Hematopoietic multipotent progenitor cell treated with erythropoietin and hydrocortisone succinate and interleukin-3 and kit ligand, for 17 days (in vitro differentiated cells): ENCODE measurements around the gene NSUN6.

ENCODE experiments used
- DNase-seq: peaks from one replicate; pipeline ENCODE4 v3.0.0-alpha.2; 2015; ENCODE audit warnings: low spot score

The NSUN6 gene

GRCh38 chr10:18498998-18499397, 152.4 kb downstream of the NSUN6 start:
- DNase-seq: no peak

DNA sequence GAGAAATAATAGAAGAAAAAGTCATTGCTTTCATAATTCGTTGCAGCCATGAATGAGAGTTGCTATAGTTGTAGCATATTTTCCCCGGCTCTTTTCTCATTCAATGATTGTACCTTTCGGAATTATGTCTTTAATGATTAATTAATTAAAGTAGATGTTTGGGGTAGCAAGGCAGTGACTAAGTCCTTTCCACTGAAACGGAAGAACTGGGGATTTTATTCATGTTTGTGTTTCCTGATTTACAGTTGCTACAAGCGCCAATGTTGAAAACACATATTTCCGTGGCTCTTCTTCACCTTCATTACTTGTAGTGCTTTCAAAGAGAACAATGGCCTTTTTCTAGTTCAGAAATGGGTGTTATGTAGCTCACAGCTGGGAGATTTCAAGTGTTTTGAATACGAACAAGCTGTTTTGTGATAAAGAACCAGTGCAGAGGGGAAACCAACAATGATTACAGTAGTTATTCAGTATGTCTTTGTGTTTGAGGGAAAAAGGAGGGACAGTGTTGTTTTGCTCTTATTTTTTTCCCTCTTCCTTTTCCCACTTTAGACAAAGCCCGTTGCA, 153.5 kb downstream of the NSUN6 start:
- DNase-seq: no peak
